HUES6 (cell line): ENCODE data around the gene NDUFB4.
"Not testable (repeated sequence)": the region's sequence is repeated elsewhere in the genome, so short reads cannot be mapped to it uniquely, and the experiment has no call there.

Source experiments
- H3K27ac ChIP-seq: 2 replicates; pipeline ENCODE4 v1.7.0; 2013; ENCODE audit warnings: low read depth, mild to moderate bottlenecking, low read length, inconsistent platforms
- H3K27me3 ChIP-seq: 2 replicates; pipeline ENCODE4 v1.6.1; 2013; ENCODE audit warnings: low read length; ENCODE audit not compliant: control insufficient read depth, insufficient read depth
- H3K36me3 ChIP-seq: 2 replicates; pipeline ENCODE4 v1.6.1; 2013; ENCODE audit warnings: low read length; ENCODE audit not compliant: control insufficient read depth, insufficient read depth
- H3K4me1 ChIP-seq: 2 replicates; pipeline ENCODE4 v1.6.1; 2013; ENCODE audit warnings: low read length; ENCODE audit not compliant: control insufficient read depth, insufficient read depth
- H3K4me3 ChIP-seq: 2 replicates; pipeline ENCODE4 v1.5.1; 2013; ENCODE audit warnings: low read depth, low read length
- H3K9ac ChIP-seq: one replicate; pipeline ENCODE4 v1.6.1; 2013; ENCODE audit warnings: mild to moderate bottlenecking, low read length
- H3K9me3 ChIP-seq: 2 replicates; pipeline ENCODE4 v1.6.1; 2013; ENCODE audit warnings: low read depth, low read length; ENCODE audit not compliant: control insufficient read depth, insufficient read depth

NDUFB4 gene

DNA sequence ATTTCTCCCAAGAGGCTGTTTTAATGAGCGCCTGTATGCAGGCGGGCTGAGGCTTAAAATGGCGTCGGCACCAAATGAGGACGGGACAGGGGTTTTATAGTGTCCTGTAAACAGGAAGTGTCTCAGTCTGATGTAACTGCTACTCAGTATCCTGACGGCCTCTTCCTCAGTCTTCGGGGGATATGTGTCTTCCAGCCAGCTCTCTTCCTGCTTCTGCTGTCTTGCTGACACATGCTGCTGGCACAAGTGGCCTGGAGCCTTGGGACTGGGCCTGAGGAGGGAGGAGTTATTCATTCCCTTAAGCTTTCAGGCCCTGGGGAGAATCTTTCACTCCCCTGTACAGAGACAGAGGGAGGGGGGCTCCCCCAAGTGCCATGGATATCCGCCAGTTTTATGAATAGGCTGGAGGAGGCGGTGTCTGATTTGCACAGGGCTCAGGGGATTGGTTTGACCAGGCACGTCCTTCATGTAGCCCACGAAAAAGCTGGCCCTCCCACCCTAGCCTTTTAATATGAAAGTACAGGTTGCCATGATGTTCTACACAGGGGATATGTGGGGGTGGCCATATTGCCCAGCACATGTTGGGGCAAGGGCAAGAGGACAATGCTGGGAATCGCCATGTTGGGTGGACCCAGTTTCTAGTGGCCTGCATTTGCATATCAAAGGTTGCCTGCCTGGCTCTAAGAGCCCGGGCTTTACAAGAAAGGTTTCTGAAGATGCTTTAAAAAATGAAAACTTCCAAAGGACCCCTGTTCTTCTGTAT lies 19.9 kb downstream of the NDUFB4 start:
- H3K4me3 ChIP-seq, result no peak overlapping the region
- peaks cover 12% of the 10 kb centered on the region; the same call in 1 of the 2 replicates for H3K4me1 ChIP-seq
- H3K36me3 ChIP-seq, result no peaks in the 10 kb centered on the region
- no peaks in the 10 kb centered on the region for H3K9me3 ChIP-seq
- peak overlapping the region; percentile 52; the same call in 1 of the 2 replicates for H3K27ac ChIP-seq
- H3K27me3 ChIP-seq, result no peaks in the 10 kb centered on the region
- H3K9ac ChIP-seq, result peak overlapping the region; percentile 60

- Histone ChIP-seq H3K27ac (peak overlapping the region; percentile 52; the same call in 1 of the 2 replicates), H3K4me1 (peaks cover 12% of the 10 kb centered on the region; the same call in 1 of the 2 replicates), H3K9ac (peak overlapping the region; percentile 60)
- H3K4me3 ChIP-seq, H3K36me3 ChIP-seq, H3K9me3 ChIP-seq, H3K27me3 ChIP-seq: not testable (repeated sequence)
Measured at GRCh38 chr3:120616745-120617144, 20.6 kb downstream of the NDUFB4 start.

DNA sequence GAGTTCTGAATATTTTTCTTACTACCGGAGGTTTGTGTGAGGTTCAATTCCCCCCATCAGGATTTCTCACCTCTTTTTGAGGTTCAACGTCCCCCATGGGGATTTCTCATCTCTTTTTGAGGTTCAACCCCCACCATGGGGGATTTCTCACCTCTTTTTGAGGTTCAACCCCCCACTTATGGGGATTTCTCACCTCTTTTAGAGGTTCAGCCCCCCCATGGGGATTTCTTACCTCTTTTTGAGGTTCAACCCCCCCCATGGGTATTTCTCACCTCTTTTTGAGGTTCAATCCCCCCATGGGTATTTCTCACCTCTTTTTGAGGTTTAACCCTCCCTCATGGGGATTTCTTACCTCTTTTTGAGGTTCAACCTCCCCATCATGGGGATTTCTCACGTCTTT lies 26.3 kb downstream of the NDUFB4 start:
- Histone ChIP-seq H3K4me3 (peak overlapping the region; percentile 54; the same call in 1 of the 2 replicates), H3K4me1 (no peaks in the 10 kb centered on the region; the same call in 1 of the 2 replicates), H3K9me3 (peaks cover 12% of the 10 kb centered on the region; the same call in 1 of the 2 replicates), H3K36me3 (no peaks in the 10 kb centered on the region), H3K27ac (peak overlapping the region; percentile 32; the same call in 1 of the 2 replicates), H3K9ac (peak overlapping the region; percentile 73), H3K27me3 (no peaks in the 10 kb centered on the region)

- Histone ChIP-seq H3K9ac (peak overlapping the region; percentile 73), H3K4me1 (no peaks in the 10 kb centered on the region; the same call in 1 of the 2 replicates), H3K9me3 (peaks cover 12% of the 10 kb centered on the region; the same call in 1 of the 2 replicates), H3K27me3 (no peaks in the 10 kb centered on the region), H3K27ac (peak overlapping the region; percentile 32; the same call in 1 of the 2 replicates), H3K4me3 (peak overlapping the region; percentile 54; the same call in 1 of the 2 replicates), H3K36me3 (no peaks in the 10 kb centered on the region)
Measured at GRCh38 chr3:120622870-120623726, 27.0 kb downstream of the NDUFB4 start.

GRCh38 chr3:120623727-120624093 lies 27.6 kb downstream of the NDUFB4 start:
- H3K27me3 ChIP-seq, result no peaks in the 10 kb centered on the region
- peaks cover 12% of the 10 kb centered on the region; the same call in 1 of the 2 replicates for H3K9me3 ChIP-seq
- no peaks in the 10 kb centered on the region for H3K36me3 ChIP-seq
- H3K27ac ChIP-seq, result no peak overlapping the region
- H3K4me1 ChIP-seq, result no peaks in the 10 kb centered on the region; the same call in 1 of the 2 replicates
- no peak overlapping the region for H3K9ac ChIP-seq
- no peak overlapping the region for H3K4me3 ChIP-seq

DNA sequence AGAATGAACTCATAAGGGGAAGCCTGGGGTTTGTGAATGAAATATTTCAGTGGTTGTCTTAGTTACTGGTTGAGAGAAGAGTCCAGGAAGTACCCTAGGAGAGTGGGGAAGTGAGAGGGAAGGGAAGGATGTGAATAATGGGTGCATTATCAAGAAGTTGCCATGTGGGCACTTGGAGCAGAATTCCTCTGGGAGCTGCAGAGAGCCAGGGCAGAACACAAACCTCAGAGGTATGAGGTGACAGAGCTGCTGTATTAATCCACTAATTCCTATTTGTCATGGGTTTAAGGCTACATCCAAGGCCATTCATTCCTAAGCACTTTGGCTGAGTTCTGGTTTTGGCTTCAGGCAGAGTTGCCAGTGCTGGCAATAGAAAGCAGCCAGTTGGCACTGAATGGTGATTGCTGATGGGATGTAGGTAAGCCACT lies 29.0 kb downstream of the NDUFB4 start:
- H3K36me3 ChIP-seq, result no peaks in the 10 kb centered on the region
- H3K9me3 ChIP-seq, result peaks cover 12% of the 10 kb centered on the region; the same call in 1 of the 2 replicates
- no peaks in the 10 kb centered on the region for H3K27me3 ChIP-seq
- H3K27ac ChIP-seq, result no peak overlapping the region
- H3K9ac ChIP-seq, result no peak overlapping the region
- H3K4me3 ChIP-seq, result no peak overlapping the region
- no peaks in the 10 kb centered on the region; the same call in 1 of the 2 replicates for H3K4me1 ChIP-seq

GRCh38 chr3:120634539-120634938 lies 38.4 kb downstream of the NDUFB4 start:
- H3K9ac ChIP-seq, result no peak overlapping the region
- no peaks in the 10 kb centered on the region for H3K27me3 ChIP-seq
- H3K4me3 ChIP-seq, result no peak overlapping the region
- H3K36me3 ChIP-seq, result no peaks in the 10 kb centered on the region
- H3K9me3 ChIP-seq, result 0 out of 2 replicates have a peak, but pooled peaks cover 2% of the 10 kb centered on the region
- H3K27ac ChIP-seq, result no peak overlapping the region
- H3K4me1 ChIP-seq, result no peaks in the 10 kb centered on the region

DNA sequence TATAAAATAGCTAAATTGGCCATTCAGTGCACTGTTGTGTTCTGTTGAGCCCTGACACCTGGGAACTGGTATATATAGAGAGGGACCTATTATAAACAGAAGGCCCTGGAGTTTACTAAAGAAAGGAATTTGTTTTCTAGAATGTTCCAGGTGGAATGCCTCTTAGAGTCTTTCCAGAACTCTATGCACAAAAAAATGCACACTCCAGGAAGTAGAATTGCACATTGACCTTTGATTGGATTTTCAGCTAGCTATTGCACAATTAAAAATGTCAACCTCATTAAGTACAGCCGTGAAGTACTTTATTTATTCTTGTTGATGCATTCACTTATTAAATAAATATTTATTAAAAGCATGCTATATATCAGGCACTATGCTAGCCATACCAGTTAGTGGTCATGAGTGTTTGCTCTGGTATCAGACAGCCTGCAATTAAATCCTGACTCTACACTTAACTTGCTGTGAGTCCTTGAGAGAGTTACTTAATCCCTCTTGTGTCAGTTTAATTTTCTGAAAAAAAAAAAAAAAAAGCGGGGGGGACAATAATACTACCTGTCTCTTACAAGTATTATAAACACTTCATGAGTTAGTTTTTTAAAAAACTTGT lies 40.8 kb downstream of the NDUFB4 start:
- Histone ChIP-seq H3K27ac (no peak overlapping the region), H3K4me1 (no peaks in the 10 kb centered on the region), H3K27me3 (no peaks in the 10 kb centered on the region), H3K4me3 (no peak overlapping the region), H3K36me3 (no peaks in the 10 kb centered on the region), H3K9me3 (0 out of 2 replicates have a peak, but pooled peaks cover 2% of the 10 kb centered on the region), H3K9ac (no peak overlapping the region)

DNA sequence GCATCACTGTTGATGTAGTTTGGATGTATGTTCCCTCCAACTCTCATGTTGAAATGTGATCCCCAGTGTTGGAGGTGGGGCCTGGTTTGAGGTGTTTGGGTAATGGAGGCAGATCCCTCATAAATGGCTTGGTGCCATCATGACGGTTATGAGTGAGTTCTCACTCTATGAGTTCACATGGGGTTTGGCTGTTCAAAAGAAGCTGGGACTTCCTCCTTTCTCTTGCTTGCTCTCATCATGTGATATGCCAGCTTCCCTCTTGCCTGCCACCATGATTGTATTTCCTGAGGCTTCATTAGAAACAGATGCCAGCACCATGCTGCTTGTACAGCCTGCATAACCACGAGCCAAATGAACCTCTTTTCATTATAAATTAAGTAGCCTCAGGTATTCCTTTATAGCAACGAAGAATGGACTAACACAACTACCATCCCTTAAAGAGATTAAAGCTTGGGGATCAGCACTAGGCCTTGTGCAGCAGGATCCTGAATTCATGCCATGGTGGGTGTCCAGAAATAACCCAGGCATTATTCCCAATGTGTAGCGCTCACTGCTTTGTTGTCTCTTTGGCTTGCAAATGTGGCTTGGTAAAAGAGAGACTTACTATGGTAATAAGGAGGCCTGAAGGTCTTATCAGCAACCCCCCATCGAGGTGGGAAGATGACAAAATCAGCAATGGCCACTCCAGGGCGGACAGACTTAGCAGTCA lies 41.9 kb downstream of the NDUFB4 start:
- Histone ChIP-seq H3K9me3 (0 out of 2 replicates have a peak, but pooled peaks cover 2% of the 10 kb centered on the region), H3K9ac (no peak overlapping the region), H3K4me3 (no peak overlapping the region), H3K36me3 (no peaks in the 10 kb centered on the region), H3K27ac (no peak overlapping the region), H3K4me1 (no peaks in the 10 kb centered on the region), H3K27me3 (no peaks in the 10 kb centered on the region)

DNA sequence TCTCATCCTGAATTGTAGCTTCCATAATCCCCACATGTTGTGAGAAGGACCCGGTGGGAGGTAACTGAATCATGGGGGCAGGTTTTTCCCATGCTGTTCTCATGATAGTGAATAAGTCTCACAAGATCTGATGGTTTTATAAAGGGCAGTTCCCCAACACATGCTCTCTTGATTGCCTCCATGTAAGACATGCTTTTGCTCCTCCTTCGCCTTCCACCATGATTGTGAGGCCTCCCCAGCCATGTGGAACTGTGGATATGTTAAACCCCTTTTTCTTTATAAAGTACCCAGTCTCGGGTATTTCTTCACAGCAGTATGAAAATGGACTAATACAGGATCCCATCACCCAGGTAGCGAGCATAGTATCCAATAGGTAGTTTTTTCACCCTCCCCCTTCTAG lies 42.7 kb downstream of the NDUFB4 start:
- H3K9me3 ChIP-seq, H3K27me3 ChIP-seq, H3K4me1 ChIP-seq, H3K9ac ChIP-seq, H3K36me3 ChIP-seq, H3K27ac ChIP-seq, H3K4me3 ChIP-seq: not testable (repeated sequence)
